ENCODE measurements around the gene KCTD14. TPM values are rescaled to one million over a fixed set of nuclear protein-coding genes. Genes with fewer than 3 reads are reported as not detected.
A peak's percentile ranks its signal among the peaks of the same experiment; 100 is the strongest.

KCTD14 gene
- total and polyA plus RNA-seq, 2 of the 4 experiments (the other 2 are of a cell fraction), result 0.90 to 0.97 TPM

- ATAC-seq (ENCODE audit: low read depth), result no peak
These were observed 40.5 kb upstream of the KCTD14 start, which contains the start of gene THRSP for GRCh38 chr11:78063440-78064181. Gene THRSP (plus strand): TSS chr11:78063861. CDS start chr11:78063882, 21 bp downstream.

More at GRCh38 chr11:78063440-78064181, 40.5 kb upstream of the KCTD14 start, which contains the start of gene THRSP:
- Histone ChIP-seq H3K27ac (ENCODE audit: insufficient read depth, low read length) (no peak within 1 kb of the TSS), H2AK5ac (ENCODE audit: low read depth, low read length) (no peak within 1 kb of the TSS; the same call in 1 of the 2 replicates), H3K4me1 (ENCODE audit: control insufficient read depth, insufficient read depth, low read length) (no peaks in the 10 kb centered on the region; the same call in none of the 2 replicates), H2BK15ac (ENCODE audit: low read depth, low read length) (no peak within 1 kb of the TSS), H3K23ac (ENCODE audit: low read depth, low read length) (no peak within 1 kb of the TSS), H3K79me1 (ENCODE audit: low read depth in 1 of 2, low read length in 2 of 2) (peaks cover 0 to 17% of the 10 kb centered on the region in 2 experiments; a peak in 2 of 4 replicates), H3K4ac (ENCODE audit: low read depth, low read length) (no peak within 1 kb of the TSS), H3K4me3 (ENCODE audit: insufficient read depth, low read depth, low read length) (no peak within 1 kb of the TSS), H3K27me3 (ENCODE audit: control insufficient read depth, insufficient read depth, low read length) (no peaks in the 10 kb centered on the region), H2BK5ac (ENCODE audit: low read depth, low read length, poor library complexity, severe bottlenecking) (no peak within 1 kb of the TSS), H2BK20ac (ENCODE audit: low read depth, low read length) (no peak within 1 kb of the TSS), H3K36me3 (ENCODE audit: control insufficient read depth, insufficient read depth, low read length) (peaks cover 3% of the 10 kb centered on the region; the same call in 1 of the 2 replicates), H4K5ac (ENCODE audit: low read depth, low read length) (no peak within 1 kb of the TSS), H2AK9ac (replicated peaks; ENCODE audit: low read depth, low read length, poor library complexity) (peak within 1 kb of the TSS; percentile 13), H3K9me1 (ENCODE audit: insufficient read depth, low read length) (peaks cover 3% of the 10 kb centered on the region; the same call in 1 of the 2 replicates), H3K9ac (ENCODE audit: low read depth, low read length) (no peak within 1 kb of the TSS), H4K20me1 (ENCODE audit: insufficient read depth, low read length) (no peaks in the 10 kb centered on the region), H3K9me3 (ENCODE audit: control insufficient read depth, insufficient read depth, low read length) (no peaks in the 10 kb centered on the region), H4K91ac (ENCODE audit: insufficient read depth, low read depth, low read length) (no peak within 1 kb of the TSS), H3K4me2 (ENCODE audit: low read depth, low read length) (no peak within 1 kb of the TSS), H2AFZ (replicated peaks; ENCODE audit: low read length, poor library complexity) (peak within 1 kb of the TSS; percentile 43), H3K18ac (ENCODE audit: low read depth, low read length) (no peak within 1 kb of the TSS), H4K8ac (ENCODE audit: low read depth in 2 of 2, low read length in 2 of 2) (no peak within 1 kb of the TSS), H3K56ac (ENCODE audit: extremely low read depth, insufficient read depth, low read length) (no peak within 1 kb of the TSS), H3K14ac (replicated peaks; ENCODE audit: low read depth, low read length) (no peak within 1 kb of the TSS), H2BK120ac (ENCODE audit: low read depth, low read length) (no peak within 1 kb of the TSS)
- WGBS, 2 experiments (ENCODE audit: extremely low coverage in 2 of 2, insufficient read length in 1 of 2), result 85% methylated on average over 7 of the region's 14 CpGs; no CpG with 5 or more reads in 1 of the 2 experiments
- in situ Hi-C loops (cut with MboI; ENCODE audit: low sequenced_read_pairs) (no loop called here), intact Hi-C loops (cut with micrococcal nuclease) (no loop called here), dilution Hi-C loops (cut with HindIII; ENCODE audit: low sequenced_read_pairs, unreplicated experiment) (no loop called here)
- no peak for DNase-seq
- POLR2A ChIA-PET (ENCODE audit: unreplicated experiment), result no interaction called here
- no peak for TF ChIP-seq USF2 (IDR thresholded peaks at IDR 0.05; ENCODE audit: low read depth, low read length)
- TF ChIP-seq CTCF (conservative IDR thresholded peaks at IDR 0.05; ENCODE audit: low read depth, low read length), result no peak
- TF ChIP-seq CHD1 (IDR thresholded peaks at IDR 0.05; ENCODE audit: low read depth, low read length), result no peak
- TF ChIP-seq SMC3 (IDR thresholded peaks at IDR 0.05; ENCODE audit: low read depth, low read length), result no peak
- no peak for TF ChIP-seq RAD21 (IDR thresholded peaks at IDR 0.05; ENCODE audit: low read length)
- CTCF ChIA-PET, result interaction anchor here (0.6 kb wide), 1 partner anchor 16 kb away, joined by 6 read pairs; no protein-coding TSS in a partner anchor
- no TSS peak for BruUV-seq (replicated peaks)
